Measurements from ENCODE around the gene RHCG. TPM values are rescaled to one million over a fixed set of nuclear protein-coding genes. Genes with fewer than 3 reads are reported as not detected.

The RHCG gene
- polyA plus RNA-seq, 1 of the 3 experiments (the other 2 are of a cell fraction), result not detected

- WGBS (ENCODE audit: low lambda C conversion rate), result 56% methylated on average over 7 of the region's 7 CpGs
- H4K20me1 ChIP-seq (ENCODE audit: insufficient read depth), result no peaks in the 10 kb centered on the region
- no peak overlapping the region for H3K9ac ChIP-seq
- H3F3A ChIP-seq (replicated peaks; ENCODE audit: insufficient read depth), result no peaks in the 10 kb centered on the region
- DNase-seq, result no peak
- H2AFZ ChIP-seq (ENCODE audit: low read depth), result no peak overlapping the region
- ChIA-PET CTCF (interaction anchor here (1.4 to 1.7 kb wide), 2 partner anchors 99 to 156 kb away, joined by 3 to 6 read pairs; no protein-coding TSS in a partner anchor), POLR2A (no interaction called here)
- H3K36me3 ChIP-seq (replicated peaks in 1 of 2; ENCODE audit: control insufficient read depth in 1 of 2, insufficient read depth in 2 of 2, low read length in 1 of 2), result no peaks in the 10 kb centered on the region
- peaks cover 5% of the 10 kb centered on the region; the same call in 1 of the 2 replicates for H3K27me3 ChIP-seq (ENCODE audit: insufficient read depth)
- TF ChIP-seq MXI1 (IDR thresholded peaks at IDR 0.05; ENCODE audit: low read depth, low read length) (no peak), RAD21 (IDR thresholded peaks at IDR 0.05; ENCODE audit: low read length) (no peak), TAF1 (IDR thresholded peaks at IDR 0.05; ENCODE audit: borderline replicate concordance, low read depth, low read length) (no peak), MEF2A (IDR thresholded peaks at IDR 0.05; ENCODE audit: borderline replicate concordance, low read depth) (no peak), CHD2 (IDR thresholded peaks at IDR 0.05; ENCODE audit: low read length, partially characterized antibody) (no peak), RFX5 (IDR thresholded peaks at IDR 0.05; ENCODE audit: low read length) (no peak), FOXM1 (IDR thresholded peaks at IDR 0.05; ENCODE audit: low read depth) (no peak), RCOR1 (IDR thresholded peaks at IDR 0.05; ENCODE audit: low read length) (no peak), NFIC (IDR thresholded peaks at IDR 0.05; ENCODE audit: borderline replicate concordance) (no peak)
- TF ChIP-seq, protein P1, sequence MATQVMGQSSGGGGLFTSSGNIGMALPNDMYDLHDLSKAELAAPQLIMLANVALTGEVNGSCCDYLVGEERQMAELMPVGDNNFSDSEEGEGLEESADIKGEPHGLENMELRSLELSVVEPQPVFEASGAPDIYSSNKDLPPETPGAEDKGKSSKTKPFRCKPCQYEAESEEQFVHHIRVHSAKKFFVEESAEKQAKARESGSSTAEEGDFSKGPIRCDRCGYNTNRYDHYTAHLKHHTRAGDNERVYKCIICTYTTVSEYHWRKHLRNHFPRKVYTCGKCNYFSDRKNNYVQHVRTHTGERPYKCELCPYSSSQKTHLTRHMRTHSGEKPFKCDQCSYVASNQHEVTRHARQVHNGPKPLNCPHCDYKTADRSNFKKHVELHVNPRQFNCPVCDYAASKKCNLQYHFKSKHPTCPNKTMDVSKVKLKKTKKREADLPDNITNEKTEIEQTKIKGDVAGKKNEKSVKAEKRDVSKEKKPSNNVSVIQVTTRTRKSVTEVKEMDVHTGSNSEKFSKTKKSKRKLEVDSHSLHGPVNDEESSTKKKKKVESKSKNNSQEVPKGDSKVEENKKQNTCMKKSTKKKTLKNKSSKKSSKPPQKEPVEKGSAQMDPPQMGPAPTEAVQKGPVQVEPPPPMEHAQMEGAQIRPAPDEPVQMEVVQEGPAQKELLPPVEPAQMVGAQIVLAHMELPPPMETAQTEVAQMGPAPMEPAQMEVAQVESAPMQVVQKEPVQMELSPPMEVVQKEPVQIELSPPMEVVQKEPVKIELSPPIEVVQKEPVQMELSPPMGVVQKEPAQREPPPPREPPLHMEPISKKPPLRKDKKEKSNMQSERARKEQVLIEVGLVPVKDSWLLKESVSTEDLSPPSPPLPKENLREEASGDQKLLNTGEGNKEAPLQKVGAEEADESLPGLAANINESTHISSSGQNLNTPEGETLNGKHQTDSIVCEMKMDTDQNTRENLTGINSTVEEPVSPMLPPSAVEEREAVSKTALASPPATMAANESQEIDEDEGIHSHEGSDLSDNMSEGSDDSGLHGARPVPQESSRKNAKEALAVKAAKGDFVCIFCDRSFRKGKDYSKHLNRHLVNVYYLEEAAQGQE (IDR thresholded peaks at IDR 0.05; ENCODE audit: low read depth, low read length), result no peak
- TF ChIP-seq, protein P2, sequence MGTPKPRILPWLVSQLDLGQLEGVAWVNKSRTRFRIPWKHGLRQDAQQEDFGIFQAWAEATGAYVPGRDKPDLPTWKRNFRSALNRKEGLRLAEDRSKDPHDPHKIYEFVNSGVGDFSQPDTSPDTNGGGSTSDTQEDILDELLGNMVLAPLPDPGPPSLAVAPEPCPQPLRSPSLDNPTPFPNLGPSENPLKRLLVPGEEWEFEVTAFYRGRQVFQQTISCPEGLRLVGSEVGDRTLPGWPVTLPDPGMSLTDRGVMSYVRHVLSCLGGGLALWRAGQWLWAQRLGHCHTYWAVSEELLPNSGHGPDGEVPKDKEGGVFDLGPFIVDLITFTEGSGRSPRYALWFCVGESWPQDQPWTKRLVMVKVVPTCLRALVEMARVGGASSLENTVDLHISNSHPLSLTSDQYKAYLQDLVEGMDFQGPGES (IDR thresholded peaks at IDR 0.05; ENCODE audit: low read depth, low read length), result no peak
- no peak overlapping the region for H3K27ac ChIP-seq (ENCODE audit: low read depth in 2 of 2, low read length in 1 of 2)
- H3K9me2 ChIP-seq, result no peaks in the 10 kb centered on the region
- H3K4me3 ChIP-seq (ENCODE audit: low read depth in 2 of 2, low read length in 1 of 2), result no peak overlapping the region
- no peaks in the 10 kb centered on the region for H3K79me2 ChIP-seq (ENCODE audit: insufficient read depth)
- no peak overlapping the region for H3K4me2 ChIP-seq
- H3K9me3 ChIP-seq, result no peaks in the 10 kb centered on the region
- no peaks in the 10 kb centered on the region for H3K4me1 ChIP-seq (ENCODE audit: control insufficient read depth in 1 of 2, insufficient read depth in 2 of 2, low read depth in 1 of 2, low read length in 1 of 2)
Measured at GRCh38 chr15:89514186-89514585, 17.8 kb upstream of the RHCG start.

DNA sequence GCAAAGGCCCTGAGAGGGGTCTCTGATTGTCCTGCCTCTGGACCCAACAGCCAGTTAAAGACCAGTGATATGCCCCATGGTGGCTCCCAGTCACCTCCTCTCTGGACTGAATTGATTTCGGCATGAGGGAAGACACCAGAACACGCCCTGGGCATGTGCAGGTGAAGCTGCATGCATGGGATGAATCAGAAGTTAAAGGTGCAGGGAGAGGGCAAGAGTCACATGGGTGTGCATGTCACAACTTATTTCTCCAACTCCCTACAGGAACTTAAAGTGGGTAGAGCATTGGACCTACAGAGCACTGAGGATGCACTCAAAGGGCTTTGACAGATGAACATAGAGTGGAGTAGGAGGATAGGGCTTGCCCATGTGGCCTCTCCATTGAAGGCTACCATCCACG lies 16.9 kb upstream of the RHCG start:
- Histone ChIP-seq H3K27ac (ENCODE audit: low read depth in 2 of 2, low read length in 1 of 2) (no peak overlapping the region), H4K20me1 (ENCODE audit: insufficient read depth) (no peaks in the 10 kb centered on the region), H2AFZ (ENCODE audit: low read depth) (no peak overlapping the region), H3K4me1 (ENCODE audit: control insufficient read depth in 1 of 2, insufficient read depth in 2 of 2, low read depth in 1 of 2, low read length in 1 of 2) (no peaks in the 10 kb centered on the region), H3K9me2 (no peaks in the 10 kb centered on the region), H3K27me3 (ENCODE audit: insufficient read depth) (peaks cover 5% of the 10 kb centered on the region; the same call in 1 of the 2 replicates), H3K79me2 (ENCODE audit: insufficient read depth) (no peaks in the 10 kb centered on the region), H3K4me3 (ENCODE audit: low read depth in 2 of 2, low read length in 1 of 2) (no peak overlapping the region), H3F3A (replicated peaks; ENCODE audit: insufficient read depth) (no peaks in the 10 kb centered on the region), H3K4me2 (no peak overlapping the region), H3K9me3 (no peaks in the 10 kb centered on the region), H3K9ac (no peak overlapping the region), H3K36me3 (replicated peaks in 1 of 2; ENCODE audit: control insufficient read depth in 1 of 2, insufficient read depth in 2 of 2, low read length in 1 of 2) (no peaks in the 10 kb centered on the region)
- WGBS (ENCODE audit: low lambda C conversion rate), result 46% methylated on average over 3 of the region's 3 CpGs
- CTCF ChIA-PET, result interaction anchor here (1.0 kb wide), 1 partner anchor 154 kb away, joined by 3 read pairs; no protein-coding TSS in a partner anchor
- POLR2A ChIA-PET, result no interaction called here
- no peak for DNase-seq
- TF ChIP-seq RFX5 (IDR thresholded peaks at IDR 0.05; ENCODE audit: low read length) (no peak), POLR2AphosphoS5 (IDR thresholded peaks at IDR 0.05; ENCODE audit: low read depth, low read length) (no peak), GABPA (IDR thresholded peaks at IDR 0.05; ENCODE audit: low read depth) (no peak), TCF12 (IDR thresholded peaks at IDR 0.05) (no peak), TEAD4 (IDR thresholded peaks at IDR 0.05; ENCODE audit: borderline replicate concordance, insufficient read depth) (no peak), RXRA (IDR thresholded peaks at IDR 0.05; ENCODE audit: borderline replicate concordance, low read depth) (no peak), ZBTB33 (IDR thresholded peaks at IDR 0.05; ENCODE audit: borderline replicate concordance, low read depth) (no peak)
- TF ChIP-seq, protein P1 (IDR thresholded peaks at IDR 0.05; ENCODE audit: low read depth, low read length), result no peak

Measured in SK-N-SH (cell line).